Left lung (tissue), 10 donors: ENCODE data around the gene HOXD10. TPM values are rescaled to one million over a fixed set of nuclear protein-coding genes. Genes with fewer than 3 reads are reported as not detected.
A peak's percentile ranks its signal among the peaks of the same experiment; 100 is the strongest.

ENCODE experiments used
- ATAC-seq: fragments of 200-7000 bp; cut with Tn5 transposase; one replicate; pipeline ENCODE4 v1.9.1; 2020; ENCODE audit warnings: moderate library complexity
- DNase-seq, 4 donors: peaks; one replicate each; pipeline ENCODE4 v3.0.0-alpha.2; 2013 to 2020
- H3K27ac ChIP-seq, 2 donors: fragments of 200-600 bp; sonication (generic) in 1 of 2; one replicate each; pipeline versions ENCODE4 v1.5.0 to v1.8.0; 2020 to 2021
- H3K27me3 ChIP-seq, 2 donors: fragments of 200-600 bp; sonication (generic) in 1 of 2; one replicate each; pipeline versions ENCODE4 v1.5.0 to v1.8.0; 2020 to 2021
- H3K36me3 ChIP-seq, 2 donors: fragments of 200-600 bp; sonication (generic) in 1 of 2; one replicate each; pipeline versions ENCODE4 v1.5.0 to v1.8.0; 2020 to 2021
- H3K4me1 ChIP-seq, 2 donors: fragments of 200-600 bp; one replicate each; pipeline ENCODE4 v1.8.0; 2021
- H3K4me3 ChIP-seq, 2 donors: fragments of 200-600 bp; sonication (generic) in 1 of 2; one replicate each; pipeline versions ENCODE4 v1.5.0 to v1.8.0; 2020 to 2021; ENCODE audit warnings: mild to moderate bottlenecking in 1 of 2
- H3K9me3 ChIP-seq, 2 donors: fragments of 200-600 bp; sonication (generic) in 1 of 2; one replicate each; pipeline versions ENCODE4 v1.5.0 to v1.8.0; 2020 to 2021
- intact Hi-C, 2 donors: fragments of 100-400 bp; cut with DNase I; formaldehyde crosslinking; loops; one replicate each; pipeline versions ENCODE4 v1.11.2 to v1.14.2; 2022
- polyA plus RNA-seq, 6 donors: library from polyadenylated mRNA; unstranded; fragments of 120-200 nt; gene quantifications; one replicate each; pipeline ENCODE4 v1.2.1, GENCODE V29; 2013; ENCODE audit not compliant: insufficient read length in 6 of 6
- total RNA-seq, 2 donors: library from RNA; stranded (reverse); fragmentation: NEBNext Ultra II Directional; extraction: Animal tissue kit (Norgen Biotek cat#: 25700); gene quantifications; one replicate each; pipeline ENCODE4 v1.2.1, GENCODE V29; 2021
- TF ChIP-seq, protein P1 (sequence below), 2 donors: fragments of 200-600 bp; sonication (generic) in 1 of 2; IDR thresholded peaks; one replicate each; pipeline versions ENCODE4 v1.5.0 to v1.8.0; 2021; ENCODE audit warnings: antibody characterized with exemption in 2 of 2
- donor health status: DM: no; HTN: yes; CAD: no.
- donor health status: DM: no; HTN: no; CAD: no.

The HOXD10 gene
- total and polyA plus RNA-seq, 8 donors = 0.31 to 1.5 (median 0.44) TPM; not detected in 2

DNA sequence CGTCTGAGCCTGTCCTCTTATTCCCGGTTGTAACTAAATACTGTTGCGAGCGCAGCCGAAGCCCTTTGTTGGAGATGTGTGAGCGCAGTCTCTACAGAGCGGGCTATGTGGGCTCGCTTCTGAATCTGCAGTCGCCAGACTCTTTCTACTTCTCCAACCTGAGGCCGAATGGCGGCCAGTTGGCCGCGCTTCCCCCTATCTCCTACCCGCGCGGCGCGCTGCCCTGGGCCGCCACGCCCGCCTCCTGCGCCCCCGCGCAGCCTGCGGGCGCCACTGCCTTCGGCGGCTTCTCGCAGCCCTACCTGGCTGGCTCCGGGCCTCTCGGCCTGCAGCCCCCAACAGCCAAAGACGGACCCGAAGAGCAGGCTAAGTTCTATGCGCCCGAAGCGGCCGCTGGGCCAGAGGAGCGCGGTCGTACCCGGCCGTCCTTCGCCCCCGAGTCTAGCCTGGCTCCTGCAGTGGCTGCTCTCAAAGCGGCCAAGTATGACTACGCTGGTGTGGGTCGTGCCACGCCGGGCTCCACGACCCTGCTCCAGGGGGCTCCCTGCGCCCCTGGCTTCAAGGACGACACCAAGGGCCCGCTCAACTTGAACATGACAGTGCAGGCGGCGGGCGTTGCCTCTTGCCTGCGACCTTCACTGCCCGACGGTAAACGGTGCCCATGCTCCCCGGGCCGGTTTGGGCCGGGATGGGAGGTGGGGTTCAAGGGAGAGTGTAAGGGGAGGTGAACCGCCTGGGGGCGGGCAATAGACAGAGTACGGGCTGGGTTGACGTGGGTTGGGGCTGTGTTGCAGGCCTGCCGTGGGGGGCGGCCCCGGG, 16.6 kb upstream of the HOXD10 start, which contains the start of gene HOXD12:
HOXD12 (plus strand) TSS at position 68 of the 819 bp plus-strand sequence; CDS start at position 75, 7 bp downstream.
- Histone ChIP-seq H3K27ac (no peak within 1 kb of the TSS), H3K4me1 (peaks cover 3 to 26% of the 10 kb centered on the region in 2 donors), H3K27me3 (peaks cover 99 to 100% of the 10 kb centered on the region in 2 donors), H3K4me3 (no peak within 1 kb of the TSS), H3K9me3 (no peaks in the 10 kb centered on the region), H3K36me3 (no peaks in the 10 kb centered on the region)
- ATAC-seq (no peak), DNase-seq (peak in 1 of 4 donors; percentile 64)
- intact Hi-C loops = loop anchor here in 1 of 2 donors (10.0 kb wide), 1 partner anchor 415 kb away; no protein-coding TSS in a partner anchor
- TF ChIP-seq, protein P1, sequence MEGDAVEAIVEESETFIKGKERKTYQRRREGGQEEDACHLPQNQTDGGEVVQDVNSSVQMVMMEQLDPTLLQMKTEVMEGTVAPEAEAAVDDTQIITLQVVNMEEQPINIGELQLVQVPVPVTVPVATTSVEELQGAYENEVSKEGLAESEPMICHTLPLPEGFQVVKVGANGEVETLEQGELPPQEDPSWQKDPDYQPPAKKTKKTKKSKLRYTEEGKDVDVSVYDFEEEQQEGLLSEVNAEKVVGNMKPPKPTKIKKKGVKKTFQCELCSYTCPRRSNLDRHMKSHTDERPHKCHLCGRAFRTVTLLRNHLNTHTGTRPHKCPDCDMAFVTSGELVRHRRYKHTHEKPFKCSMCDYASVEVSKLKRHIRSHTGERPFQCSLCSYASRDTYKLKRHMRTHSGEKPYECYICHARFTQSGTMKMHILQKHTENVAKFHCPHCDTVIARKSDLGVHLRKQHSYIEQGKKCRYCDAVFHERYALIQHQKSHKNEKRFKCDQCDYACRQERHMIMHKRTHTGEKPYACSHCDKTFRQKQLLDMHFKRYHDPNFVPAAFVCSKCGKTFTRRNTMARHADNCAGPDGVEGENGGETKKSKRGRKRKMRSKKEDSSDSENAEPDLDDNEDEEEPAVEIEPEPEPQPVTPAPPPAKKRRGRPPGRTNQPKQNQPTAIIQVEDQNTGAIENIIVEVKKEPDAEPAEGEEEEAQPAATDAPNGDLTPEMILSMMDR (IDR thresholded peaks at IDR 0.05) = no peak

DNA sequence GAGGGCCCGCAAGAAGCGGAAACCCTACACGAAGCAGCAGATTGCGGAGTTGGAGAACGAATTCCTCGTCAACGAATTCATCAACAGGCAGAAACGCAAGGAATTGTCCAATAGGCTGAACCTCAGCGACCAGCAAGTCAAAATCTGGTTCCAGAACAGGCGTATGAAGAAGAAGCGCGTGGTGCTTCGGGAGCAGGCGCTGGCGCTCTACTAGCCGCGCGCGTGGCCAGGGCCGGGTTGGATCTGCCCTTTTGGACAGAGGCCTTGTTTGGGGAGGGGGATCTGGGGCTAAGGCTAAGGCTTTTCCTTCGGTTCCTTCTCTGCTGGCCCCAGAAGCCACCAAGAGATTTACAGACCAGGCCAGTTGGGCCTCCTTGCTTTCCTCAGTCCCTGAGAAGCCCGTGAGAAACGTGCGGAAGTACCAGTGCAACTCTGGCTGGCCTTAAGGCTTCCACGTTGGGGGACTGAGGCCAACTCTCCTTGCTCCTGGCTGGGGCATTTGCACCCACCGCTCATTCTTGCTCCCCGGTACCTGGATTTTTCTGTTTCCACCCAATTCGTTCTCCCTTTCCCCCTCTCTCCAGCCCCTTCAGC, 15.9 kb upstream of the HOXD10 start:
- intact Hi-C loops = no loop called here
- Histone ChIP-seq H3K27ac (no peak overlapping the region), H3K27me3 (peaks cover 99 to 100% of the 10 kb centered on the region in 2 donors), H3K36me3 (no peaks in the 10 kb centered on the region), H3K4me3 (no peak overlapping the region), H3K4me1 (peaks cover 3 to 27% of the 10 kb centered on the region in 2 donors), H3K9me3 (no peaks in the 10 kb centered on the region)
- TF ChIP-seq, protein P1 (IDR thresholded peaks at IDR 0.05) = no peak
- ATAC-seq (no peak), DNase-seq (no peak)

DNA sequence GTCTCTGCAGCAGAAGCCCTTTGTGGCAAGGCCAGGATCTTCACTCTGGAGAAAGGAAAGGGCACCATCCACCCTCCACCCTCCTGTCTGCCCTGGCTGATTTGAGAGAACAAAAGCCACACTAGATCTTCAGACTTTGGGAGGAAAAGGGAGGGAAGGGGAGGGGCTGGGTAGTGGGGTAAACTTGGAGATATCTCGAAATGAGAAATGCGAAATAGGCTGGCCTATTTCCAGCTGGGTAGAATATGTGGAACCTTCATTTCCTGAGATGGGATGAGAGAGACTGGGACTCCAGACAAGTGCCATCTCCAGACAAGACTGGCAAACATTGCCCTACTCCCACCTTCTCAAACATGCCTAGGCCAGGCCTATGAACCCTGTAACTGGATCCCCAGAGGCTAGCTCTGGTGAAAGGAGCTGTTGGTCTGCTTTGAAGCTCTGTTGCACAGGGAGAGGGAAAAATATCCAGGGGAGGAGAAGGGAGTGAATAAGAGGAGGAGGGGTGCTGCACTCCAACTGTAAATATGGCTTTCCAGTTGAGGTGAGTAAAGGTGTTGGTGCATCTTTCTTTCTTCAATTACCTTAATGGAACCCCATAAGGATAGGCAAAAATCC, 15.3 kb upstream of the HOXD10 start:
- intact Hi-C loops = no loop called here
- H3K4me1 ChIP-seq = peaks cover 3 to 28% of the 10 kb centered on the region in 2 donors
- DNase-seq (no peak), ATAC-seq (no peak)
- no peak overlapping the region for H3K4me3 ChIP-seq
- TF ChIP-seq, protein P1 (IDR thresholded peaks at IDR 0.05) = no peak
- no peaks in the 10 kb centered on the region for H3K9me3 ChIP-seq
- no peaks in the 10 kb centered on the region for H3K36me3 ChIP-seq
- no peak overlapping the region for H3K27ac ChIP-seq
- peaks cover 99 to 100% of the 10 kb centered on the region in 2 donors for H3K27me3 ChIP-seq

DNA sequence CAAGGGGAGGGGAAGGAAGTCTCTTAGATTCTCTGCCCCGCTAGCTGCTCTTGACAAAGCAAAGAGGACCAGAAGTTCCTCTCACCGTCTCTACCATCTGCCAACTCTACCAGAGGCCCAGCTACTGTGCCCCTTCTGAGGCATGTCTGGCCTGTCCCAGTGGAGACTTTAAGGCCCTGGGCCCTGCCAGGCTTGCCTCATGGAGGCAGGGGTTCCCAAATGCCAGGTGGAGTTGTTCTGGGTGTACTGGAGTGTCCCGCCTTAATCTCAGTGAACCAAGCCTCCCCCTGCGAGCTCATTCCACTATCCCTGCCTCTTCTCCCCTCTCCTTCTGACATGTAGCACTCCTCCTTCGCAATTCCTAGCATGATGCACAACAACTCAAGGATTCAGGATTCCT, 14.7 kb upstream of the HOXD10 start:
- DNase-seq = no peak
- H3K27me3 ChIP-seq = peaks cover 99 to 100% of the 10 kb centered on the region in 2 donors
- H3K27ac ChIP-seq = no peak overlapping the region
- no peak overlapping the region for H3K4me3 ChIP-seq
- H3K4me1 ChIP-seq = peaks cover 3 to 29% of the 10 kb centered on the region in 2 donors
- no peaks in the 10 kb centered on the region for H3K36me3 ChIP-seq
- no peak for ATAC-seq
- intact Hi-C loops = no loop called here
- H3K9me3 ChIP-seq = no peaks in the 10 kb centered on the region
- TF ChIP-seq, protein P1 (IDR thresholded peaks at IDR 0.05) = no peak
